TTC549 (cell line): ENCODE results near the gene CCDC92.
"Not testable (repeated sequence)": the region's sequence is repeated elsewhere in the genome, so short reads cannot be mapped to it uniquely, and the experiment has no call there.

Source experiments
- FAIRE-seq: peaks from 2 replicates; lab custom pipeline; 2012; peaks lifted over from hg19 to GRCh38; lab: Jason Lieb, UNC

CCDC92 gene

DNA sequence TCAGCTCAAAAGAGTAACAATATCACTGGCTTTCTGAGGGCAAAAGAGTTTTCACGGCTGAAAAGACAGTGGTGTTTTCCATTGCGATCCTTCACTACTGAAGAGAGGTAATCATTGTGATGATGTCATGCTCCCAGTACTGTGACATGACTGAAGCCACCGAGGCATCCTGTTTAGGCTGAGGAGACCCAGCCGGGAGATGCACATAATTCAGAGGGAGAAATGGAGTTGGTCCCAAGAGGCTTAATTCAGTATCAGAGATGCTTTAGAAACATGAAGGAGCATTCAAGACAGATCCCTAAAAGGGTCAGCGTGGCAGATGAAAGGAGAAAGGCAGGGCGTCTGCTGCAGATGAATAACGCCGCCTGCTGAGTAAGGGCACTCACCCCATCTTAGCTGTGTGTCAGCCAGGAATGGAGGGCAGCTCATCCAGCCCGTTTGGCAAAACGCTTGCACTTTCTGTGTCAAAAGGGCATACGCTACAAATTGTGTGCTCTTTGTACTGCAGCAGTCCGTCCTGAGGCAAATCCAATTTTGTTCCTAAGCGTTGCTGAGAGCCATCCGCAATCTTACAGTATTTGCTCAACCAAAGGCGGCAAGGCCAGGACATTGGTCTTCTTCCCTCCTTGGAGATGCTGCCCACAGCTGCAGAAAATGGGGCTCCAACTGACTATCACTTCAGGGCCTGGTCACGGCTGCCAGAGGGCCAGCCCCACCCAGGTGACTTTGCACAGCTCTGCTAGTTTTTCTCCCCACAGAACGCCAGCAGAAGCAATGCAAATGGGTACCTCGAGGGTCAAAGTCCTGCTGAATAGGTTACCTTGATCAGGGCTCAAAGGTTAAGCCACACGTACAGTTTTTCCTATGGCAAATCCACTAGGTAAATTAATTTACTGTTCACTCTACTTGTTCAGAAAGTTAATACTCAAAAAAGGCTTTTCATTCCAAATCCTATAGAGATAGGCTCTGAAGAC, 23.5 kb downstream of the CCDC92 start:
- no peak for FAIRE-seq

GRCh38 chr12:123948401-123948795, 24.2 kb downstream of the CCDC92 start:
- FAIRE-seq: no peak

- not testable (repeated sequence) for FAIRE-seq
These were observed 25.1 kb downstream of the CCDC92 start for GRCh38 chr12:123947531-123947930.

DNA sequence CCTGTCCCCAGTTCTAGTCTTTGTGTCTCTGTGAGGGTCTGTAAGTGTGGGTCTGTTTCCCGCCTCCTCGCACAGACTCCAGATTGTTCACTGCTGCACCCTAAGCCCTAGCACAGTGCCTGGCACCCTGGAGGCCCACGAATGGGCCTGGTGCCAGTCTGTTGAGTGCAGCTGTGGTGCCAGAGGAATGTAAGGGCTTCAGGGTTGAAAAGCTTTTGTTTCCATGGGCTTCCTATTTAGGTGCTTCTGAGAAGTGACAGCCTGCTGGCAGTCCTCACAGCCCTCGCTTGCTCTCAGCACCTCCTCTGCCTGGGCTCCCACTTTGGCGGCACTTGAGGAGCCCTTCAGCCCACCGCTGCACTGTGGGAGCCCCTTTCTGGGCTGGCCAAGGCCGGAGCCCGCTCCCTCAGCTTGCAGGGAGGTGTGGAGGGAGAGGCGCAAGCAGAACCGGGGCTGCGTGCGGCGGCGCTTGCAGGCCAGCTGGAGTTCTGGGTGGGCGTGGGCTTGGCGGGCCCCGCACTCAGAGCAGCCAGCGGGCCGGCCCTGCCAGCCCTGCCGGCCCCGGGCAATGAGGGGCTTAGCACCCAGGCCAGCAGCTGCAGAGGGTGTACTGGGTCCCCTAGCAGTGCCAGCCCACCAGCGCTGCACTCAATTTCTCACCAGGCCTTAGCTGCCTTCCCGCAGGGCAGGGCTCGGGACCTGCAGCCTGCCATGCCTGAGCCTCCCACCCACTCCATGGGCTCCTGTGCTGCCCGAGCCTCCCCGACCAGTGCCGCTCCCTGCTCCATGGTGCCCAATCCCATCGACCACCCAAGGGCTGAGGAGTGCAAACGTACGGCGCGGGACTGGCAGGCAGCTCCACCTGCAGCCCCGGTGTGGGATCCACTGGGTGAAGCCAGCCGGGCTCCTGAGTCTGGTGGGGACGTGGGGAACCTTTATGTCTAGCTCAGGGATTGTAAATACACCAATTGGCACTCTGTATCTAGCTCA, 25.8 kb downstream of the CCDC92 start:
- not testable (repeated sequence) for FAIRE-seq

GRCh38 chr12:123946152-123946515, 26.5 kb downstream of the CCDC92 start:
- FAIRE-seq: no peak

GRCh38 chr12:123945287-123946151, 27.1 kb downstream of the CCDC92 start:
- no peak for FAIRE-seq

GRCh38 chr12:123944696-123945095, 27.9 kb downstream of the CCDC92 start:
- FAIRE-seq: no peak

DNA sequence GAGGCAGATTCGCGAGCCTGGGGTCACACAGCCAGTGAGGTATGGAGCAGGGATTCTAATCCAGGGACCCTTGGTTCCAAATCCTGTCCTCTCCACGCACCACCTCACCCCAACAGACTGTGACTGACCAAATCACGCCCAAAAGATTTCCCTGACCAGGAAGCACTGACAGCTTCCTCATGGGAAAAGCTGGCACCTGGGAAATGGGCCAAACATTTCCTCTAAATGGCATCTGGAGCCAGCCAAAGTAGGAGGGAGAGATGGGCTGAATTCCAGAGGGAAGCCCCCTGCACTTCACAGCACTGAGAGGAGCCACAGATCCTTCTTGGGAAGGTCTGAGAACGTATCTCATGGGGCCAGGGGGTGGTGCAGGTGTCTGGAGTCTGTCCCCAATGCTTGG, 28.8 kb downstream of the CCDC92 start:
- no peak for FAIRE-seq

DNA sequence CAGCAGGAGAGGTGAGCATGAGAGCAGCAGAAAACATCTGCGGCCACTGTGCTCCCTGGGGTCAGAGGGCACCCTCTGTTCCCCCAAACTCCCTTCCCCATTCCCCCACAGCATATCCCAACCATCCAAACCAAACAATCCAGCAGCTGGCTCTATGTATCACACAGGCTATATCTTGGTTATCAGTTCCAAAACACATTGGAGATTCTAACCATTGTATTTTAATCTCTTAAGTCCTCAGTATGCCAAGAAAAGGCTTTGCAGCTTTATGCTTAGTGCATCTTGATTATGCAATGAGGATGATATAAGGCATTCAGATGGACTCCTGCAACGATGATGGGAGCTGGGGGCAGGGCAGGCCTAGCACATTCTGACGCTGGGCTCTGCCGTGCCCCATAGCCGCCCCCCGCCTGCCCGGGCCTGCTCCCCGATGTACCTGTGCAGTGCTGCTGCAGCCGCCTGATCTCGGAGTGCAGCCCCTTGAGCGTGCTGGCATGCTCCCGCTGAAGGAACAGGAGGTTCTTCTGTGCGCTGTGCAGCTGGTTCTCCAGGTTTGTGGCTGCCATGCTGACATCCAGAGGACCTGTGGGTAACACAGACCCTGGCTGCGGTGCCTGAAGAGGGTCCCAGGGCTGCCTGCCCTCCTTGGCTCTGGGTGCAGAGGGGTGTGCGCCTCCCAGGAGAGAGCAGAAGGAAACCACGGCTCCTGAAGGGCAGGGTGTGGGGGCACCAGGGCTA, 29.6 kb downstream of the CCDC92 start:
- no peak for FAIRE-seq

DNA sequence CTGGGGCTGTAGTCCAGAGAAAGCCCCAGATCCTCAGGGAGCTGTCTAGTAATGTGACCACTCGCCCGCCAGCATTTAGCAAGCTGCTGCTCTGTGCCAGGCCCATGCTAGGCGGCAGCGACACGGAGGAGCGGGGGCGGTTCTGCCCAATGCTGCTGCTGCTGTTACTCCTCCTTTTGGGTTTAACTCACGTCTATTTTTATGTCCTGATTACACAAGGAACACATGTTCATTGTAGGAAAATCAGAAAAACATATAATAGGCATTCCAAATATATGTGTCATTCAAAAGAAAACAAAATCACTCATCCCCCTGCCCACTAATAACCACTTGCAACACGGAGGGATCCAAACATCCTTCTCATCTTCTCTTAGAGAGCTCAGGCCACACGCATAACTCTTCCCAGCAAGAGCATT, 30.4 kb downstream of the CCDC92 start:
- no peak for FAIRE-seq

- no peak for FAIRE-seq
These were observed 30.9 kb downstream of the CCDC92 start for GRCh38 chr12:123941624-123942237.

GRCh38 chr12:123941000-123941399, 31.6 kb downstream of the CCDC92 start:
- FAIRE-seq: no peak

GRCh38 chr12:123940627-123940966, 32.0 kb downstream of the CCDC92 start:
- FAIRE-seq: no peak

GRCh38 chr12:123939716-123940626, 32.7 kb downstream of the CCDC92 start:
- no peak for FAIRE-seq

DNA sequence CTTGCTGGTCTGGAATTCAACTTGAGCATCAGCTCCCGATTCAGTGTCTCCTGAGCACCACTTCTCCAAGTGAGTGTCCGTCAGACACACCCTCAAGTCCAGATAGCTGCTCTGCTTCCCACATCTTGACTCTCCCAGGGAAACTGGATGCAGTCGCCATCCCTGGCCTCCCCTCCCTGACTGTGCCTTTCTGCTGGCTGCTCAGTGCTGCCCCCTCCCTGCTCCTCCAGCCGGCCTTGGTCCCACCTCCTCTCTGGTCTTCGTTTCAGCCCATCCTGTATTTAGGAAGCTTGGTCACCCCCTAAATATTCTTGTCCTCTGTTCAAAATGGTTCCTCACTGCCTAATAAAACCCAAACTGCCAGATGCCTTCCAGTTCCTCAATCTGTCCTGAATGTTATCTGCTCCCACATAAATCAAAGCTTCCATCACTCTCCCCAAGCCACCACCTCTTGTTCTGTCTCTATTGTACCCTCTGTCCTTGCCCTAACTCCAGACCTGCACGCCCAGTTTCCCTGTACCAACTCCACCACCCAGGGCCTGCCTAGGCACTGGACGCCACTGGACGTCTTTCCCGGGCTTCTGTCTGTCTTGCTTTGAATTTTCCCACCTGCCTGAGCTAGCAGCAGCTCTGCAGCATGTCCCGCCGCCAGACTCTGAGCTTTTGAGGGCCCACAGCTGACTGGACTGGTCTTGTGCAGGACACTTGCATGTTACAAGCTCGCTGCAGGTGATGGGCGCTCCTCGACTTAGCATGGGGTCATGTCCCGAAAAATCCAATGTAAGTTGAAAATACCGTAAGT, 33.8 kb downstream of the CCDC92 start:
- no peak for FAIRE-seq

- FAIRE-seq: no peak
These were observed 34.7 kb downstream of the CCDC92 start for GRCh38 chr12:123937707-123938591.

- no peak for FAIRE-seq
These were observed 35.5 kb downstream of the CCDC92 start for GRCh38 chr12:123936956-123937706.
